Subcutaneous adipose tissue (tissue), 4 donors: ENCODE data around the gene CST4. TPM values are rescaled to one million over a fixed set of nuclear protein-coding genes. Genes with fewer than 3 reads are reported as not detected.

ENCODE experiments used
- total RNA-seq, 4 donors: library from RNA; depleted of rRNA; stranded (reverse); fragments of >200 nt; gene quantifications; one replicate each; pipeline ENCODE4 v1.1.0, GENCODE V29; 2016
- TF ChIP-seq, protein P1 (sequence below): fragments of 450-650 bp; IDR thresholded peaks from one replicate; pipeline ENCODE4 v1.5.1; 2016; ENCODE audit warnings: low read depth, mild to moderate bottlenecking, control low read depth, antibody characterized with exemption, moderate library complexity

Gene CST4
- total RNA-seq, 4 donors from 2014 or later: not detected

DNA sequence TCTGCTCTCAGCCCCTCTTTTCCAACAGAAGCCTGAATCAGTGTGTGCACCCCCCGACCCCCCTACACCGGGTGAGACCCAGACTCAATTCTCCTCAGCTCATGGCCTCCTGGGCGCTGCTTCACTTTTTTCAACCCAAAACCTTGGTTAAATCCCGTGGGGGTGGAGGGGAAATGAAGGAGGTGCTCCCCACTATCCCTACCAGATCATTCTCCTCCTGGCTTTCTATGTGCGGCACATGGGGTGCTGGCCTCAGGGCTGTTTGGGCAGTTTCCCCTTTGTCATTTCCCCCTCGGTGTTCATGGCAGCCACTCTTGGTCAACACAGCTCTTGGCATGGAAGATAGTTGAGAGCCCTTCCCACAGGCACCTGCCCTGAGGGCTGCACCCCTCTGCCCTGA, 4.6 kb downstream of the CST4 start:
- TF ChIP-seq, protein P1, sequence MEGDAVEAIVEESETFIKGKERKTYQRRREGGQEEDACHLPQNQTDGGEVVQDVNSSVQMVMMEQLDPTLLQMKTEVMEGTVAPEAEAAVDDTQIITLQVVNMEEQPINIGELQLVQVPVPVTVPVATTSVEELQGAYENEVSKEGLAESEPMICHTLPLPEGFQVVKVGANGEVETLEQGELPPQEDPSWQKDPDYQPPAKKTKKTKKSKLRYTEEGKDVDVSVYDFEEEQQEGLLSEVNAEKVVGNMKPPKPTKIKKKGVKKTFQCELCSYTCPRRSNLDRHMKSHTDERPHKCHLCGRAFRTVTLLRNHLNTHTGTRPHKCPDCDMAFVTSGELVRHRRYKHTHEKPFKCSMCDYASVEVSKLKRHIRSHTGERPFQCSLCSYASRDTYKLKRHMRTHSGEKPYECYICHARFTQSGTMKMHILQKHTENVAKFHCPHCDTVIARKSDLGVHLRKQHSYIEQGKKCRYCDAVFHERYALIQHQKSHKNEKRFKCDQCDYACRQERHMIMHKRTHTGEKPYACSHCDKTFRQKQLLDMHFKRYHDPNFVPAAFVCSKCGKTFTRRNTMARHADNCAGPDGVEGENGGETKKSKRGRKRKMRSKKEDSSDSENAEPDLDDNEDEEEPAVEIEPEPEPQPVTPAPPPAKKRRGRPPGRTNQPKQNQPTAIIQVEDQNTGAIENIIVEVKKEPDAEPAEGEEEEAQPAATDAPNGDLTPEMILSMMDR: no peak

DNA sequence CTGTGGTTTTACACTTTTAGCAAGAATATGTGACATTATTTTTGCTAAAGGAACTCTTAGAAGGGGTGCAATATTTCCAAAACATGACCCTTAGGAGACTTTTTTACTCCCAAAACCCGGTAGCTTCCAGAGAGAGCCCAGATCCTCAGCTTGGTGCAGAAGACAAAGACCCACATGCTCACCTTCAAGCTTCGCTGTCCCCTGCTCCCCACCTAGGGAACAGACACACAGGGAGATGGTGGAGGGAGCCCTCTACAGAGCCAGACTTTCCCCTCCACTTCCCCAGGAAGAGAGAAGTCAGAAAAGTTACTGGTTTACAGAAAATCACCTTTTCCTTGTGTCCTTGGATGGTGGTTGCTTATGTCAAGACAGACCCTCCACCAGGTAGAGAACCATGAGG, 5.0 kb downstream of the CST4 start:
- TF ChIP-seq, protein P1: no peak

DNA sequence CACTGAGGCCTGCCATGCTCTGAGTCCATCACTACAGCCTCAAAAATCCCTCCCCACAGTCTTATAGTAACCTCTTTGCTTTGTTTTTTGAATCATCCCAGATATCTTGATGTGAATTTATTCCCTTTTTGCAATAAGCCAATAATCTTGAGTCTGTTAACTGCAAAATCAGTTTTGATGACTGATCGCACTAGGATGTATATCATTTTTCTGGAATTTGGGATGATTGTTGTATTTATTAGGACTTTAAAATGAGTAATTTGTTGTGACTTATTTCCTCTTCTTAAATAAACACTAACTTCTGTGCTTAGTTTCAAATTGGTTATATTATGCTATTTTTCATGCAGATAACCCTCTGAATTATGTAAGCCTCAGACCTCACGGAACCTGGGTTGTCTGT, 5.6 kb downstream of the CST4 start:
- TF ChIP-seq, protein P1: no peak

DNA sequence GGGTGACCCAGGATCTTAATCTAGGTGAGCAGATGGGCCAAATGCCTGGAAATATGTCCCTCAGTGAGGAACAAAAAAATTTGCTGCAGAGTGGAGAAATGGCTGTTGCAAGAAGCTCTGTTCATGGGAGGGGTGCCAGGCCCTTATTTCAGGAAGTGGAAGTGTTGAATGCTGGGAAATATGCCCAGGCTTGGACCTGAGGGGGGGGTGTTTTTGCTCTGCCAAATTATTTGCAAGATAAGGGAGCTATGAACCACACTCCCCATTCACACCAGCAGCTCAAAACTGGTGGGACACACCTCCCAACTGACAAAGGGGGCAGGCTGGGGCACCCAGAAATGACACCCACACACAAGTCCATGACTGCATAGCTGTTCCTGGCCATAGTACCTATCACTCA, 8.7 kb downstream of the CST4 start:
- TF ChIP-seq, protein P1: no peak

DNA sequence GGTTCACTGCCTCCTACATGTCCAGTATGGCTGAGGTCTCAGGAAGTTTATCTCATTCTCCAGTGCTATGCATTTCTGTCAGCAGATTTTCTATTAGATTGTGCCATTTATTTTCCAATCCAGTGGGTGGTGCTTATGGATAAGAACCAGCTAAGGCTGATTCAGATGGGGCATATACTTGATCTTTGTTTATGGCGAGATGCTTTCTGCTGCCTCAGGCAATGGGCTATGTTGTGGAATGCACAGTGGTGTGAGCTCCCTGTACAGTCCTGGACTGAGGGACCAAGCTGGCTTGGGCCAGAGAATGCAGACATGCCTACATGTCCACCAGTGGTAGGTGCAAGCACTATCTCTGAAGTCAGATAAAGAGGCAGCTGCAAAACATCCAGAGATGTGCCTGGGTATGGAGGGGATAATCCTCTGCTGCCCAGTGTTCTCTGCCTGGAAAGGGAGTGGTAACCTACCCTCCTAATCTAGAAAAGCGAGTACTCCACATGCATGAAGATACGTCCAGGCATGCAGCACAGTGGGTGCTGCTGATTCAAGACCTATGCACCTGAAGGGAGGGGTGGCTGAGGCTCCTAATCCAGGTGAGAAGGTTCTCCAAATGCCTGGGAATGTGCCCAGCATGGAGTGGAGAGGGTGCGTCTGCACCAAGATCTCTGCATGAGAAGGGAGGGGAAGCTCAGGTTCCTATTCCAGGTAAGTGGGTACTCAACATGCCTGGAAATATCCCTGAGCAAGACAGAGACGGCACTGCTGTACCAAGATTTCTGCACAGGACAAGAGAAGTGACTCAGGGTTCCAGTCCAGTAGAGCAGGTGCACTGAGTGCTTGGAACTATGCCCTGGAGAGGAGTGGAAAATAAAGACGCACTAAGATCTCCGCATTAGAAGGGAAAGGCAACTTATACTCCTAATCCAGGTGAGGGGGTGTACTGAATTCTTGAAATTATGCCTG, 9.4 kb downstream of the CST4 start:
- TF ChIP-seq, protein P1: no peak

DNA sequence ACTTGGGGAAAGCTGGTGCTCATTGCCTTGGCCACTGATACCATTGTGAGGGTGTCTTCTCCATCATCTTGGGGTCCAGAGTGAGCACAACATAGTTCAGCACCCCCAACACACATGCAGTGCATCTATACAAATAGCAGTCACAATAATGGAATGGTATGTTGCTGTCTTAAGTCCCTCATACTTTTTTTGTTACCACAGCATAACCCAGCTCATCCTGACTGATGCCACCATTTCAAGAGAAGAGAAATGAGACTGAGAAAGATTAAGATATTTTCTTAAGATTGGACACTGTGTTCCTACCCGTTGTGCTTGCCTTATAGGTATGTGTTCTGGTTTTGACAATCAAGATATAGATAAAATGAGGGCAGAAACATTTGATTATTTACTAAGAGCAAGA, 15.6 kb downstream of the CST4 start:
- TF ChIP-seq, protein P1: no peak

DNA sequence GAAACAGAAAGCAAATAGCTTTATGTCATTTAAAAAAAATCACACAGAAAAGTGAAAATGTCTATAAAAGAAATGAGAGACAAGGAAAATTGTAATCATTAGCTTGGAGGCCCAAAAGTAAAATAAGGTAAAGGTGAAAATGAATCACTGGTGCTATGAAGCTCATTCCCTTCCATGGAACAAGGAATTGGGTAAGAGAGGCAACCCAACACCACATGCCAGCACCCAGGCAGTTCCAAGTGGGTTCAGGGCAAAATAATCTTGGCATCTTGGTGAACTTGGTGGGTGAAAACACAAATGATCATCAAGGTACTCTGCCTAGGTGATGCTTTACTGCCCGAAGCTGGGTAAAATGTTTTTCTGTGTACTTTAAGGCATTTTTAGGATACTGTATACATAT, 16.7 kb downstream of the CST4 start:
- TF ChIP-seq, protein P1: no peak
